Measurements from ENCODE around the gene IST1. TPM values are rescaled to one million over a fixed set of nuclear protein-coding genes. Genes with fewer than 3 reads are reported as not detected.
A peak's percentile ranks its signal among the peaks of the same experiment; 100 is the strongest.

Gene IST1
- total and polyA plus RNA-seq, 2 experiments from 2014 or later, result 144 to 240 TPM

DNA sequence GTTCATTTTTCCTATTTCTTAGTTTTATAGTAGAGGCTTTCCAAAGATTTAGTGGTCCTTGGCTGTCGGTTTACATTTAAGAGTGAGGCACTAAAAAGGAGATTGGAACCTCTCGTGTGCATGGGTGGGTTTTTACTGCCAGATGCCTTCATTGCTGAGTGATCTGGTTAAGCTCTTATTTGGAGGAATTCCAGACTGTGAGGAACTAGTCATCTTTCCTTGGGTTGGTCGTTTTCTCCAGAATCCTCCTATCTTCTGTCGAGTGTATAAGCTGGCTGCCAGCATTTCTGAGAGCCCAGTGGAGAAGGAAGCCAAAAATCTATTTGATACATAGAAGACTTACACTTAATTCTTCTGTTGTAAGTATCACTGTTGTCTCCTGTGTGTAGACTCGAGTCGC is 22.6 kb downstream of the IST1 start:
- no peaks in the 10 kb centered on the region for H3K9me3 ChIP-seq (ENCODE audit: low read depth)
- H3K4me1 ChIP-seq (ENCODE audit: insufficient read depth), result no peaks in the 10 kb centered on the region
- peaks cover 94% of the 10 kb centered on the region for H3K79me2 ChIP-seq
- H3K4me2 ChIP-seq, result no peak overlapping the region
- H3K4me3 ChIP-seq, result no peak overlapping the region
- H3K36me3 ChIP-seq (replicated peaks; ENCODE audit: insufficient read depth, low read depth), result peaks cover 3% of the 10 kb centered on the region
- peak overlapping the region; percentile 25 for H3K27ac ChIP-seq
- peaks cover 87% of the 10 kb centered on the region for H4K20me1 ChIP-seq (ENCODE audit: insufficient read depth, poor library complexity, severe bottlenecking)
- no peaks in the 10 kb centered on the region for H3K9me2 ChIP-seq (replicated peaks; ENCODE audit: insufficient read depth)
- 60% methylated on average over 6 of the region's 6 CpGs for WGBS (ENCODE audit: low lambda C conversion rate, missing lambda C conversion rate)
- H2AFZ ChIP-seq, result no peak overlapping the region
- H3K27me3 ChIP-seq, result no peaks in the 10 kb centered on the region
- peak; percentile 30 for DNase-seq (ENCODE audit: low spot score)
- TF ChIP-seq EZH2 (IDR thresholded peaks at IDR 0.05; ENCODE audit: borderline replicate concordance), result no peak
- no peak for TF ChIP-seq EZH2phosphoT487 (IDR thresholded peaks at IDR 0.05; ENCODE audit: low read depth, severe bottlenecking, unreplicated experiment)
- TF ChIP-seq, protein P1, sequence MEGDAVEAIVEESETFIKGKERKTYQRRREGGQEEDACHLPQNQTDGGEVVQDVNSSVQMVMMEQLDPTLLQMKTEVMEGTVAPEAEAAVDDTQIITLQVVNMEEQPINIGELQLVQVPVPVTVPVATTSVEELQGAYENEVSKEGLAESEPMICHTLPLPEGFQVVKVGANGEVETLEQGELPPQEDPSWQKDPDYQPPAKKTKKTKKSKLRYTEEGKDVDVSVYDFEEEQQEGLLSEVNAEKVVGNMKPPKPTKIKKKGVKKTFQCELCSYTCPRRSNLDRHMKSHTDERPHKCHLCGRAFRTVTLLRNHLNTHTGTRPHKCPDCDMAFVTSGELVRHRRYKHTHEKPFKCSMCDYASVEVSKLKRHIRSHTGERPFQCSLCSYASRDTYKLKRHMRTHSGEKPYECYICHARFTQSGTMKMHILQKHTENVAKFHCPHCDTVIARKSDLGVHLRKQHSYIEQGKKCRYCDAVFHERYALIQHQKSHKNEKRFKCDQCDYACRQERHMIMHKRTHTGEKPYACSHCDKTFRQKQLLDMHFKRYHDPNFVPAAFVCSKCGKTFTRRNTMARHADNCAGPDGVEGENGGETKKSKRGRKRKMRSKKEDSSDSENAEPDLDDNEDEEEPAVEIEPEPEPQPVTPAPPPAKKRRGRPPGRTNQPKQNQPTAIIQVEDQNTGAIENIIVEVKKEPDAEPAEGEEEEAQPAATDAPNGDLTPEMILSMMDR (IDR thresholded peaks at IDR 0.05; ENCODE audit: poor library complexity), result no peak

DNA sequence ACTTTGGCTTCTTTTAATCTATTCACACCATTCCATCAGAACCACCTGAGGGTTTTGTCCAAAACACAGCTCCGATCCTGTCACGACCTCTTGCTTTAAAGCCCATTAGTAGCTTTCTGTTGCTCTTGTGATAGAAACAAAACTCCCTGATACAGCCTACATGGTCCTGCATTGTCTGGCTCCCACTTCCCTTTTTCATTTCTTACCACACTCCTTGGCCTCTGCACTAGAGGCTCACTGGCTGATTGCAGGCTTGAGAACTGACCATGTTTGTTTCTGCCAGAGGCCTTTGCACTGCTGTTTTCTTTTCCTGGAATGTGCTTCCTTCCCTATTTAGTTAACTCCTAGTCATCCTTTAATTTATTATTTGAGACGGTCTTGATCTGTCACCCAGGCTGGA is 23.7 kb downstream of the IST1 start:
- 96% methylated on average over 3 of the region's 3 CpGs for WGBS (ENCODE audit: low lambda C conversion rate, missing lambda C conversion rate)
- peaks cover 3% of the 10 kb centered on the region for H3K36me3 ChIP-seq (replicated peaks; ENCODE audit: insufficient read depth, low read depth)

DNA sequence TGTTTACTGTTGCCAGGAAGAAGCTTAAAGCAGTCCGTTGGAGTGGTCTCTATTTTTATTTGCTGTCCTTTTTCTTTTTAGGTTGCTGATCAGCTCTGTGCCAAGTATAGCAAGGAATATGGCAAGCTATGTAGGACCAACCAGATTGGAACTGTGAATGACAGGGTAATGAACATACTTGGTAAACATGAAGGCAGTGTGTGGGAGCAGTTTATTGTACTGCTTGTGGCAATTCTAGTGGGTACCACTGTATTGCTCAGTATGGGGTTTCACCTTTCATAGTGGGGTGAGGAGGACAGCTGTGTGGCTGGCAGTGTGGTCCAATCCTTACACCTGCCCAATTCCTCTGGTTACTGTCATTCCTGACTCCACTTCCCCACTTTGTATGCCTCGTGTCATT is 25.3 kb downstream of the IST1 start:
- Histone ChIP-seq H3K9me2 (replicated peaks; ENCODE audit: insufficient read depth) (no peaks in the 10 kb centered on the region), H3K27ac (no peak overlapping the region), H3K36me3 (replicated peaks; ENCODE audit: insufficient read depth, low read depth) (peaks cover 3% of the 10 kb centered on the region), H2AFZ (no peak overlapping the region), H4K20me1 (ENCODE audit: insufficient read depth, poor library complexity, severe bottlenecking) (peaks cover 64% of the 10 kb centered on the region), H3K4me3 (no peak overlapping the region), H3K79me2 (peaks cover 90% of the 10 kb centered on the region), H3K4me2 (no peak overlapping the region), H3K4me1 (ENCODE audit: insufficient read depth) (no peaks in the 10 kb centered on the region), H3K27me3 (no peaks in the 10 kb centered on the region), H3K9me3 (ENCODE audit: low read depth) (no peaks in the 10 kb centered on the region)
- TF ChIP-seq, protein P1 (IDR thresholded peaks at IDR 0.05; ENCODE audit: poor library complexity), result no peak
- TF ChIP-seq EZH2 (IDR thresholded peaks at IDR 0.05; ENCODE audit: borderline replicate concordance) (no peak), EZH2phosphoT487 (IDR thresholded peaks at IDR 0.05; ENCODE audit: low read depth, severe bottlenecking, unreplicated experiment) (no peak)
- WGBS (ENCODE audit: low lambda C conversion rate, missing lambda C conversion rate), result 96% methylated on average over 2 of the region's 2 CpGs
- DNase-seq (ENCODE audit: low spot score), result no peak

More for the DNA sequence above, 23.7 kb downstream of the IST1 start:
- Histone ChIP-seq H3K4me3 (no peak overlapping the region), H2AFZ (no peak overlapping the region), H3K9me3 (ENCODE audit: low read depth) (no peaks in the 10 kb centered on the region), H4K20me1 (ENCODE audit: insufficient read depth, poor library complexity, severe bottlenecking) (peaks cover 76% of the 10 kb centered on the region), H3K4me2 (no peak overlapping the region), H3K27ac (no peak overlapping the region), H3K9me2 (replicated peaks; ENCODE audit: insufficient read depth) (no peaks in the 10 kb centered on the region), H3K27me3 (no peaks in the 10 kb centered on the region), H3K79me2 (peaks cover 94% of the 10 kb centered on the region), H3K4me1 (ENCODE audit: insufficient read depth) (no peaks in the 10 kb centered on the region)
- DNase-seq (ENCODE audit: low spot score), result no peak
- TF ChIP-seq EZH2phosphoT487 (IDR thresholded peaks at IDR 0.05; ENCODE audit: low read depth, severe bottlenecking, unreplicated experiment) (no peak), EZH2 (IDR thresholded peaks at IDR 0.05; ENCODE audit: borderline replicate concordance) (no peak)
- TF ChIP-seq, protein P1 (IDR thresholded peaks at IDR 0.05; ENCODE audit: poor library complexity), result no peak
